GM11168 (cell line): ENCODE data around the gene PIK3C2B.

Experiments
- in situ Hi-C: fragments of 300-500 bp; cut with MboI; formaldehyde crosslinking; loops from one replicate; pipeline ENCODE4 v1.12.0; 2022; ENCODE audit warnings: low sequenced_read_pairs; ENCODE audit not compliant: unreplicated experiment

Gene PIK3C2B

DNA sequence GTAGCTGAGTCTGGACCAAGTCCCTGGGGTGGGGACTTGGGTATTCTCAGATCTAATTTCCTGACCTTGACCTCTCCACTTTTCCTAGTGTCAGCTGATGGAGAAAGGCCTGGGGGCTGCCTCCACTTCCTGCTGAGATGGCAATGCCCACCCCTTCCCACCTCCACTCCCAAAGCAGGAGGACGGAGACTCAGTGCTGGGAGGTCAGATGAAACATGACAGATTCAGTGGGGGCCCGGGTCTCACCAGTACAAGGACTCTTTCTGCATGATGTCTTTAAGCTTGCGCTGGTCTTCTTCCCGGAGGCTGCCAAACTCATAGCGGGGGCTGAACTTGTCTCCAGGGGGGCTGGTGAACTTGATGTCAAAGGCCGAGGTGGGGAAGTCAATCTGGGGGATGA is 47.4 kb downstream of the PIK3C2B start:
- in situ Hi-C loops = loop anchor here (5.0 kb wide), 1 partner anchor 55 kb away; no protein-coding TSS in a partner anchor

DNA sequence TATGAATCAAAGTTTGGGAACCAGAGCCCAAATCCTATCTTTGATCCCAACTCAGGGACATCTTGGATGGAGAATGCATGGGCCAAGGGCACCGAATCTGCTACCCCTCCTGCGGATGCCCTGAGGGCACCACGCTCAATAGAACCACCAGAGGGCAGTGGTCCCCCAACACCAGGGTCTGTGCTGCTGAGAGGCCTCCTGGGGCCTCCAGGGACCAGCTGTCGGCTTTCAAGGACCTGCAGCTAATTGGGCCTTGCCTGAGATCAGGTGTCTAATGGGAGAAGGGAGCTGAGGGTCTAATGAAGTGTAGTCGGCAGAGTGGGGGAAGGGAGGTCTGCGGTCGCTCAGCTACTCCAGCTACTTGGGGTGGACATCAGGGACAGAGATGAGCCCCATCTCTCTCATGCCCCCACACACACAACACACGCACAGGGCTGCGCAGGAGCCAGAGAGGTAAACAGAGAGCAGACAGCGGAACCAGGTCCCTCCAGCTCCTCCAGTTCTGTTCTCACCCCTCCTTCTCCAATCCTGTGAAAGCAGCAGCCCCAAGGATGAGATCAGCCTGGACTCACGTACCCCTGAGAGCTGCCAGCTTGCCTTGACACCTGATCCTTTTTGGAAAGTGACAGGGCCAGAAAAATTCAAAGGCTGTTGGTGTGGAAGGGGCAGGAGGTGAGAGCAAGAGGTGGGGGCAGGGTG is 48.0 kb downstream of the PIK3C2B start:
- in situ Hi-C loops = loop anchor here (5.0 kb wide), 1 partner anchor 56 kb away; no protein-coding TSS in a partner anchor

DNA sequence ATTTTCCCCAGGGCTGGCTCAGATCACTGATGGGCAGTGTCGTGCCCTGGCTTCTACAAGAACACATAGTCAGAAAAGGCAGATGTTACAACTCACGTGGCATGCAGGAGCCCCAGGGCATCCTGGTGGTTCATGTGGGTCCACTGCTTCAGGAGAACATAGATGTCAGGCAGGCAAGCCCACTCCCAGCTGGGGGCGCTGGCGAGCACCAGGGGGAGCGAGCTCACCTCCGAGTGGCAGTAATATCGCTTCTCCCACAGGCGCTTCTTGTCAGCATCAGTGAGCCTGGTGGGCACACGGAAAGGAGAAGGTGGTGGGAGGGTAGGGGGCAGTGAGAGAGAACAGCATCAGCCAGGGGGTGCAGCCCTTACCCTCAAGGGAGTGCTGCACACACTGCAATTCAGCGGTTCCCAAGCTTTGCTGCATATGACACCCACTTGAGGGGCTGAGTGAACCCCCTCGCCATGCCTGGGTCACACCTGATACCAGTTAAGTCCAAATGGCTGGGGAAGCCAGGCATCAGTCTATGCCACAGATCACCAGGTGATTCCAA is 48.7 kb downstream of the PIK3C2B start:
- in situ Hi-C loops = loop anchor here (5.0 kb wide), 1 partner anchor 56 kb away; no protein-coding TSS in a partner anchor
